GF-D8 (cell line): ENCODE measurements around the gene CBL.
"Not testable (repeated sequence)": the region's sequence is repeated elsewhere in the genome, so short reads cannot be mapped to it uniquely, and the experiment has no call there.

Experiments
- DNase-seq: peaks from one replicate; lab custom pipeline; 2025; lab: John Stamatoyannopoulos, UW

CBL gene

GRCh38 chr11:119205574-119206510 lies at the start of gene CBL:
TSS of gene CBL (plus strand) at chr11:119206339. CDS start at chr11:119206418, 79 bp downstream.
- DNase-seq: peak; percentile 90

- no peak for DNase-seq
Observed at GRCh38 chr11:119156496-119156895, 49.6 kb upstream of the CBL start.

- no peak for DNase-seq
Observed at GRCh38 chr11:119157063-119157462, 49.1 kb upstream of the CBL start.

DNA sequence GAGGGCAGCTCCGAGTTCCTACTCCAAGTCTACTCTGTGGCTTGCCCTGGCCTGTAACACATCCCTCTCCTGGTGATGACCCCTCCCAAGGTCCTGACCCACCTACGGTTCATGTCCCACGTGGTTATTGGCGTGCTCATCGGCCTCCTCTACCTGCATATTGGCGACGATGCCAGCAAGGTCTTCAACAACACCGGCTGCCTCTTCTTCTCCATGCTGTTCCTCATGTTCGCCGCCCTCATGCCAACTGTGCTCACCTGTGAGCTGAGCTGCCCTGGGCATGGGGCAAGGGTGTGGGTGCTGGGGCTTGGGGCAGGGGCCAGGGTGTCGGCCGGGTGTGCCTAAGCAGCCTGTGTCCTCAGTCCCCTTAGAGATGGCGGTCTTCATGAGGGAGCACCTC lies 47.7 kb upstream of the CBL start:
- no peak for DNase-seq

DNA sequence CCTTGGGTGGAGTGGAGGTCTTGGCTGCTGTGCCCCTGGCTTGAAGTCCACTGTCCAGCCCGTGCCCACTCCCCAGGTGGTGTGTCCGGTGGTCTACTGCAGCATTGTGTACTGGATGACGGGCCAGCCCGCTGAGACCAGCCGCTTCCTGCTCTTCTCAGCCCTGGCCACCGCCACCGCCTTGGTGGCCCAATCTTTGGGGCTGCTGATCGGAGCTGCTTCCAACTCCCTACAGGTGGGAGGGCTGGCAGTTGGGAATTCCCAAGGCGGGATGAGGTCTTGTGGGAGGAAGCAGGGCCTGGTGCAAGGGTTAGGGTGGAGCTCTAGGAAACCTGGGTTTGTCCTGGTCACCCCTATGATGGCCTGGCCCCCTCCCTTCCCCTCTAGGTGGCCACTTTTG lies 46.0 kb upstream of the CBL start:
- DNase-seq: no peak

GRCh38 chr11:119161871-119162270 lies 44.3 kb upstream of the CBL start:
- no peak for DNase-seq

GRCh38 chr11:119166368-119167076 lies 39.6 kb upstream of the CBL start:
- DNase-seq: no peak

GRCh38 chr11:119167077-119167458 lies 39.1 kb upstream of the CBL start:
- not testable (repeated sequence) for DNase-seq

- no peak for DNase-seq
Observed at GRCh38 chr11:119167933-119168332, 38.2 kb upstream of the CBL start.

GRCh38 chr11:119168471-119169281 lies 37.5 kb upstream of the CBL start, which contains the start of gene NLRX1:
TSS of gene NLRX1 (plus strand) at chr11:119168725. CDS start at chr11:119171404, 2,679 bp downstream.
- peak; percentile 82 for DNase-seq

DNA sequence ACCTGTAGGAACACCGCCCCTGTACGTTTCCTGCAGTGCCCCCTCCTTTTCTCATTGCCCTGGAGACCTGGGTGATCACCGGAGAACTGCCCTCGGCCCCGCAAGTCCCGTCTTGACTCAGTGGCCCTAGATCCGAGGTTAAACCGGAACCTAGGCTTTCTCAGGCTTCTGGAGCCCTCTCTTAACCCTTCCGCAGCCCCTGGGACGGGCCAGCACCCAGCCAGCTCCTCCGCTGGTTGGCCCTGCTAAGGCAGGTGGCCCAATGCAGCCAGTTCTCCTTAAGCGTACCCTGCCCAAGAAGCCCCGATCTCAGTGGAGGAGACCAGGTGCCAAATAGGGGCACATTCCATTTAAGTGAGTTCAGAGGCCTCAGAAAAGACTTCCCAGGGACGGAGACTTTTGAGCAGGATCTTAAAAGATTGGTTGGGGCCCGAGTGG lies 36.8 kb upstream of the CBL start:
- peak; percentile 39 for DNase-seq

GRCh38 chr11:119172513-119172912 lies 33.6 kb upstream of the CBL start:
- DNase-seq: peak; percentile 26

GRCh38 chr11:119173453-119173852 lies 32.7 kb upstream of the CBL start:
- no peak for DNase-seq

DNA sequence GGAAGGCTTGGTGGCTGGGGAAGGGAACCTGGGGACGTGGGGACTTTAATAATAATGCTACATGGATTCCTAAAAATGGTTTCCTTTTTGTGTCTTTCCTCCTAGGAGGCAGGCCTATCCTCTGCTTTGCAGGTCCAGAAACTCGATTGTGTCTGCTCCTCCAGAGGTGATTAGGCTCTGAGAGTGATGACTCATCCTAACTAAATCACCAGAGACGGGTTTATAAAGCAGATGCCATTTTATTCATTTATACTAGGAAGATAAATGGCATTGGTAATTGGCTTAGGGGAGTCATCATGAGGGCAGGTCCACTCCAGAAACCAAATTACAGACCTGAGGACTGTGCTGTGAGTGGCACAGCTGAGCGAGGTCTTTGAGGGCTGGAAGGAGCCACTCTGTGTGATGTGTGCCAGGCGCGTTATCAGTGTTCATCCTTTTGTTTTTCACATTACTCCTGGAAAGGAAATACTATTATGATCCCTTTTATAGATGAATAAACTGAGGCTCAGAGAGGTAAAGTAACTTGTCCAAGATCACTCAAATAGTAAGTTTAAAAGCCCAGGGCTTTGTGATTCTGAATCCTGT lies 30.6 kb upstream of the CBL start:
- DNase-seq: no peak

DNA sequence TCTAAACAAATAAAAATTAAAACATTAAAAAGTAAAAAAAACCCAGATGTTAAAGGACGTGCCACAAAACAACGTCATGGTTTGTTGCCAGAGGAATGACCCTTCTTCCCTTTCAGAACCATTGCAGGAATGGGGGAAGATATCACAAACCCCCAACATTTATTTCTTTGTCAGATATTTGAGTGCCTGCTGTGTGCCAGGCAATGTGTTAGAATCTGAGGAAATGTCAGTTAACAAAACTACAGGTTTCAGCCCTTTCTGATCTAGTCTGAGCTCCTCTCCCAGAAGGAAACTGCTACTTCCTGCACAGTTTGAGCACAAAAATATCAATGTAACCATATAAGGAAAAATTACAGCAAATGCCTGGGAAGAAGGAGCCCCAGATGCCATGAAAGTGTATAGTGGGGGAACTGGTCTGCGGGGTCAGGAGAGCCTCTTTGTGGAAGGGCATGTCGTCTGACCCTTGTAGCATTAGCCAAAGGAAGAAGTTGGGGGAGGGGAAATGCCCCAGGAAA lies 27.9 kb upstream of the CBL start:
- DNase-seq: peak; percentile 32

GRCh38 chr11:119179342-119179741 lies 26.8 kb upstream of the CBL start:
- no peak for DNase-seq

- DNase-seq: no peak
Observed at GRCh38 chr11:119179983-119180382, 26.2 kb upstream of the CBL start.

- no peak for DNase-seq
Observed at GRCh38 chr11:119180729-119181676, 25.1 kb upstream of the CBL start.

DNA sequence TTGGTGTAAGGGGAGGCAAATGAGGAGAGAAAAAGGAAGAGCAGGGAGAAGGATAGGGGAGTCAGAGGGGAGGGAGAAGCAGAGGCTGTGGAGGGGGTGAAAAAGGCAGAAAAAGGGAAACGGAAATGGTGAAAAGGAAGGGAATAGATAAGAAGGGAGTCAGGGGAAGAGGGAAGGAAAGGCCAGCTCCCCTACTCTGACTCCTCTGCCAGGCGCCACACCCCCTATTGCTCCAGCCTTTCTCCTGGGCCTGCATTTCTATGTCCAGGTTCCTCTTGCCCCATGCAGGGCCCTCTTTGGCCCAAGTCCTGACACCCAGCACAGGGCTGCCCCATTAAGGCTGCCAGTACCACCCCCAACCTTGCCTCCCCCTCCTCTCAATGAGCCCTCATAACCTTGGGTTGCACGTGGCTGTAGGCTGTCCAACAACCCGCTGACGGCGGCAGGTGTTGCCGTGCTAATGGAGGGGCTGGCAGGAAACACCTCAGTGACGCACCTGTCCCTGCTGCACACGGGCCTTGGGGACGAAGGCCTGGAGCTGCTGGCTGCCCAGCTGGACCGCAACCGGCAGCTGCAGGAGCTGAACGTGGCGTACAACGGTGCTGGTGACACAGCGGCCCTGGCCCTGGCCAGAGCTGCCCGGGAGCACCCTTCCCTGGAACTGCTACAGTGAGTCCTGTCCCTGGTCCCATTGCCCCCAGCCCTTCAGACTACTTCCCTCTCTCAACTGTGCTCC lies 24.3 kb upstream of the CBL start:
- DNase-seq: peak; percentile 86

DNA sequence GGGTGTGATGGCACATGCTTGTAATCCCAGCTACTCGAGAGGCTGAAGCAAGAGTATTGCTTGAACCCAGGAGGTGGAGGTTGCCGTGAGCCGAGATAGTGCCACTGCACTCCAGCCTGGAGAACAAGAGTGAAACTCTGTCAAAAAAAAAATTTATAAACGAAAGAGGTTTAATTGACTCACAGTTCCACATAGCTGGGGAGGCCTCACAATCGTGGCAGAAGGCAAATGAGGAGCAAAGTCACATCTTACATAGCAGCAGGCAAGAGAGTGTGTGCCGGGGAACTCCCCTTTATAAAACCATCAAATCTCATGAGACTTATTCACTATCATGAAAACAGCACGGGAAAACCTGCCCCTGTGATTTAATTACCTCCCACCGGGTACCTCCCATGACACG lies 21.7 kb upstream of the CBL start:
- not testable (repeated sequence) for DNase-seq
